ENCODE results near the gene THAP8. TPM values are rescaled to one million over a fixed set of nuclear protein-coding genes. Genes with fewer than 3 reads are reported as not detected.

The THAP8 gene
- total and polyA plus RNA-seq, 9 donors: 4.9 to 11.3 (median 9.0) TPM

GRCh38 chr19:36013280-36014011 is 40.6 kb downstream of the THAP8 start:
- Histone ChIP-seq H3K4me3 (ENCODE audit: low read length) (peak overlapping the region; percentile 88), H3K27me3 (ENCODE audit: control insufficient read depth, insufficient read depth, low read length) (peaks cover 2% of the 10 kb centered on the region), H3K36me3 (ENCODE audit: control insufficient read depth, insufficient read depth, low read length) (peaks cover 21% of the 10 kb centered on the region), H3K4me1 (ENCODE audit: control insufficient read depth, insufficient read depth, low read length) (peaks cover 23% of the 10 kb centered on the region), H3K9me3 (replicated peaks; ENCODE audit: control insufficient read depth, low read depth, low read length) (no peaks in the 10 kb centered on the region), H3K27ac (ENCODE audit: low read length) (peak overlapping the region; percentile 80)
- no peak for DNase-seq
- 21% methylated on average over 13 of the region's 15 CpGs for WGBS (ENCODE audit: insufficient coverage)

- 90% methylated on average over 9 of the region's 11 CpGs for WGBS (ENCODE audit: insufficient coverage)
- H3K36me3 ChIP-seq (ENCODE audit: control insufficient read depth, insufficient read depth, low read length): no peaks in the 10 kb centered on the region
These were observed 43.7 kb downstream of the THAP8 start for GRCh38 chr19:36010402-36010801.

GRCh38 chr19:36009633-36010379 is 44.3 kb downstream of the THAP8 start:
- Histone ChIP-seq H3K27me3 (ENCODE audit: control insufficient read depth, insufficient read depth, low read length) (peaks cover 2% of the 10 kb centered on the region), H3K4me1 (ENCODE audit: control insufficient read depth, insufficient read depth, low read length) (peaks cover 20% of the 10 kb centered on the region), H3K9me3 (replicated peaks; ENCODE audit: control insufficient read depth, low read depth, low read length) (no peaks in the 10 kb centered on the region), H3K36me3 (ENCODE audit: control insufficient read depth, insufficient read depth, low read length) (peaks cover 3% of the 10 kb centered on the region), H3K4me3 (ENCODE audit: low read length) (peak overlapping the region; percentile 31), H3K27ac (ENCODE audit: low read length) (no peak overlapping the region)
- DNase-seq: no peak
- WGBS (ENCODE audit: insufficient coverage): 49% methylated on average over 14 of the region's 15 CpGs

More at GRCh38 chr19:36010402-36010801, 43.7 kb downstream of the THAP8 start:
- DNase-seq: no peak
- Histone ChIP-seq H3K4me1 (ENCODE audit: control insufficient read depth, insufficient read depth, low read length) (peaks cover 23% of the 10 kb centered on the region), H3K4me3 (ENCODE audit: low read length) (no peak overlapping the region), H3K9me3 (replicated peaks; ENCODE audit: control insufficient read depth, low read depth, low read length) (no peaks in the 10 kb centered on the region), H3K27ac (ENCODE audit: low read length) (no peak overlapping the region), H3K27me3 (ENCODE audit: control insufficient read depth, insufficient read depth, low read length) (peaks cover 2% of the 10 kb centered on the region)

- peaks cover 16% of the 10 kb centered on the region for H3K4me1 ChIP-seq (ENCODE audit: control insufficient read depth, insufficient read depth, low read length)
- H3K36me3 ChIP-seq (ENCODE audit: control insufficient read depth, insufficient read depth, low read length): peaks cover 6% of the 10 kb centered on the region
- H3K4me3 ChIP-seq (ENCODE audit: low read length): peak overlapping the region; percentile 31
- no peaks in the 10 kb centered on the region for H3K9me3 ChIP-seq (replicated peaks; ENCODE audit: control insufficient read depth, low read depth, low read length)
- no peak overlapping the region for H3K27ac ChIP-seq (ENCODE audit: low read length)
- peak; percentile 79 for DNase-seq
- WGBS (ENCODE audit: insufficient coverage): under 1% methylated on average over 50 of the region's 50 CpGs
- peaks cover 2% of the 10 kb centered on the region for H3K27me3 ChIP-seq (ENCODE audit: control insufficient read depth, insufficient read depth, low read length)
These were observed 44.9 kb downstream of the THAP8 start for GRCh38 chr19:36009220-36009619.

- no peaks in the 10 kb centered on the region for H3K9me3 ChIP-seq (replicated peaks; ENCODE audit: control insufficient read depth, low read depth, low read length)
- H3K4me1 ChIP-seq (ENCODE audit: control insufficient read depth, insufficient read depth, low read length): peaks cover 13% of the 10 kb centered on the region
- 29% methylated on average over 8 of the region's 19 CpGs for WGBS (ENCODE audit: insufficient coverage)
- H3K27ac ChIP-seq (ENCODE audit: low read length): no peak within 1 kb of the TSS
- peaks cover 10% of the 10 kb centered on the region for H3K36me3 ChIP-seq (ENCODE audit: control insufficient read depth, insufficient read depth, low read length)
- no peak for DNase-seq
- H3K27me3 ChIP-seq (ENCODE audit: control insufficient read depth, insufficient read depth, low read length): peaks cover 2% of the 10 kb centered on the region
- H3K4me3 ChIP-seq (ENCODE audit: low read length): peak within 1 kb of the TSS; percentile 31
These were observed 45.6 kb downstream of the THAP8 start, which contains the start of gene SYNE4 for GRCh38 chr19:36008336-36008978. Gene SYNE4 (minus strand): TSS chr19:36008813. CDS start chr19:36008681, 132 bp downstream.

- 74% methylated on average over 5 of the region's 5 CpGs for WGBS (ENCODE audit: insufficient coverage)
- DNase-seq: no peak
- peaks cover 10% of the 10 kb centered on the region for H3K36me3 ChIP-seq (ENCODE audit: control insufficient read depth, insufficient read depth, low read length)
These were observed 47.1 kb downstream of the THAP8 start for GRCh38 chr19:36006955-36007354.

GRCh38 chr19:36003284-36003683 is 50.8 kb downstream of the THAP8 start:
- Histone ChIP-seq H3K9me3 (replicated peaks; ENCODE audit: control insufficient read depth, low read depth, low read length) (no peaks in the 10 kb centered on the region), H3K4me1 (ENCODE audit: control insufficient read depth, insufficient read depth, low read length) (peaks cover 5% of the 10 kb centered on the region), H3K27me3 (ENCODE audit: control insufficient read depth, insufficient read depth, low read length) (no peaks in the 10 kb centered on the region), H3K4me3 (ENCODE audit: low read length) (no peak overlapping the region), H3K36me3 (ENCODE audit: control insufficient read depth, insufficient read depth, low read length) (peaks cover 19% of the 10 kb centered on the region), H3K27ac (ENCODE audit: low read length) (no peak overlapping the region)
- no peak for DNase-seq
- WGBS (ENCODE audit: insufficient coverage): 93% methylated on average over 3 of the region's 4 CpGs

More at GRCh38 chr19:36006955-36007354, 47.1 kb downstream of the THAP8 start:
- no peaks in the 10 kb centered on the region for H3K9me3 ChIP-seq (replicated peaks; ENCODE audit: control insufficient read depth, low read depth, low read length)
- no peak overlapping the region for H3K27ac ChIP-seq (ENCODE audit: low read length)
- peaks cover 9% of the 10 kb centered on the region for H3K4me1 ChIP-seq (ENCODE audit: control insufficient read depth, insufficient read depth, low read length)
- H3K4me3 ChIP-seq (ENCODE audit: low read length): no peak overlapping the region
- peaks cover 2% of the 10 kb centered on the region for H3K27me3 ChIP-seq (ENCODE audit: control insufficient read depth, insufficient read depth, low read length)

GRCh38 chr19:36001605-36002004 is 52.5 kb downstream of the THAP8 start:
- H3K4me1 ChIP-seq (ENCODE audit: control insufficient read depth, insufficient read depth, low read length): peaks cover 6% of the 10 kb centered on the region
- DNase-seq: no peak
- 89% methylated on average over 3 of the region's 3 CpGs for WGBS (ENCODE audit: insufficient coverage)
- no peak overlapping the region for H3K4me3 ChIP-seq (ENCODE audit: low read length)
- H3K27ac ChIP-seq (ENCODE audit: low read length): no peak overlapping the region
- H3K27me3 ChIP-seq (ENCODE audit: control insufficient read depth, insufficient read depth, low read length): no peaks in the 10 kb centered on the region
- H3K36me3 ChIP-seq (ENCODE audit: control insufficient read depth, insufficient read depth, low read length): peaks cover 25% of the 10 kb centered on the region
- H3K9me3 ChIP-seq (replicated peaks; ENCODE audit: control insufficient read depth, low read depth, low read length): no peaks in the 10 kb centered on the region

GRCh38 chr19:35996777-35997176 is 57.3 kb downstream of the THAP8 start:
- DNase-seq: no peak
- H3K27me3 ChIP-seq (ENCODE audit: control insufficient read depth, insufficient read depth, low read length): peaks cover 2% of the 10 kb centered on the region
- H3K4me1 ChIP-seq (ENCODE audit: control insufficient read depth, insufficient read depth, low read length): peaks cover 25% of the 10 kb centered on the region
- H3K27ac ChIP-seq (ENCODE audit: low read length): no peak overlapping the region
- H3K36me3 ChIP-seq (ENCODE audit: control insufficient read depth, insufficient read depth, low read length): peaks cover 15% of the 10 kb centered on the region
- WGBS (ENCODE audit: insufficient coverage): 78% methylated on average over 4 of the region's 8 CpGs
- H3K9me3 ChIP-seq (replicated peaks; ENCODE audit: control insufficient read depth, low read depth, low read length): no peaks in the 10 kb centered on the region
- no peak overlapping the region for H3K4me3 ChIP-seq (ENCODE audit: low read length)

Data from muscle of leg (tissue), 11 donors.